ENCODE measurements around the gene AGR2. TPM values are rescaled to one million over a fixed set of nuclear protein-coding genes. Genes with fewer than 3 reads are reported as not detected.

The AGR2 gene
- total RNA-seq, 1 donor from 2014 or later = not detected

- H3K4me1 Mint-ChIP-seq (ENCODE audit: low read depth, unreplicated experiment) = peaks cover 7% of the 10 kb centered on the region
- no peak overlapping the region for H2AFZ ChIP-seq (ENCODE audit: low read depth, low read length)
- no peak overlapping the region for H3K9ac ChIP-seq (ENCODE audit: low read length)
- H3K4me1 ChIP-seq (ENCODE audit: insufficient read depth, low read length) = no peaks in the 10 kb centered on the region
- H3K9me3 ChIP-seq (ENCODE audit: insufficient read depth, low read depth, low read length) = no peaks in the 10 kb centered on the region
- no peak overlapping the region for H3K27ac ChIP-seq (ENCODE audit: low read depth, low read length)
- H3K4me2 ChIP-seq (ENCODE audit: low read length) = no peak overlapping the region
- no peaks in the 10 kb centered on the region for H3K36me3 Mint-ChIP-seq (ENCODE audit: low read depth, unreplicated experiment)
- no peak for TF ChIP-seq EZH2 (IDR thresholded peaks at IDR 0.05; ENCODE audit: insufficient read depth, low read length)
- TF ChIP-seq CTCF (IDR thresholded peaks at IDR 0.05; ENCODE audit: insufficient read depth, low read depth, low read length) = no peak
- H3K9me3 Mint-ChIP-seq (ENCODE audit: unreplicated experiment) = no peaks in the 10 kb centered on the region
- H3K27ac Mint-ChIP-seq (ENCODE audit: unreplicated experiment) = no peak overlapping the region
- no peak overlapping the region for H3K4me3 ChIP-seq (ENCODE audit: insufficient read depth, low read depth, low read length)
- DNase-seq (ENCODE audit: low read depth) (no peak), FAIRE-seq (no peak)
- H3K36me3 ChIP-seq (ENCODE audit: insufficient read depth, low read length) = no peaks in the 10 kb centered on the region
- no peak overlapping the region for H3K4me3 Mint-ChIP-seq (ENCODE audit: unreplicated experiment)
- H3K79me2 ChIP-seq (ENCODE audit: insufficient read depth, low read length) = no peaks in the 10 kb centered on the region
- no peaks in the 10 kb centered on the region for H4K20me1 ChIP-seq (ENCODE audit: insufficient read depth, low read length)
- no peaks in the 10 kb centered on the region for H3K27me3 ChIP-seq (ENCODE audit: insufficient read depth, low read length)
- H3K27me3 Mint-ChIP-seq (ENCODE audit: low read depth, unreplicated experiment) = no peaks in the 10 kb centered on the region
These were observed 3.2 kb downstream of the AGR2 start for GRCh38 chr7:16801579-16801978.

- Histone ChIP-seq H3K27me3 (ENCODE audit: insufficient read depth, low read length) (no peaks in the 10 kb centered on the region), H3K27ac (ENCODE audit: low read depth, low read length) (no peak overlapping the region), H3K9me3 (ENCODE audit: insufficient read depth, low read depth, low read length) (no peaks in the 10 kb centered on the region), H4K20me1 (ENCODE audit: insufficient read depth, low read length) (no peaks in the 10 kb centered on the region), H3K36me3 (ENCODE audit: insufficient read depth, low read length) (no peaks in the 10 kb centered on the region), H3K4me3 (ENCODE audit: insufficient read depth, low read depth, low read length) (no peak overlapping the region), H2AFZ (ENCODE audit: low read depth, low read length) (no peak overlapping the region), H3K4me1 (ENCODE audit: insufficient read depth, low read length) (no peaks in the 10 kb centered on the region), H3K4me2 (ENCODE audit: low read length) (no peak overlapping the region), H3K9ac (ENCODE audit: low read length) (no peak overlapping the region), H3K79me2 (ENCODE audit: insufficient read depth, low read length) (no peaks in the 10 kb centered on the region)
- no peaks in the 10 kb centered on the region for H3K9me3 Mint-ChIP-seq (ENCODE audit: unreplicated experiment)
- no peaks in the 10 kb centered on the region for H3K36me3 Mint-ChIP-seq (ENCODE audit: low read depth, unreplicated experiment)
- no peak overlapping the region for H3K27ac Mint-ChIP-seq (ENCODE audit: unreplicated experiment)
- no peaks in the 10 kb centered on the region for H3K27me3 Mint-ChIP-seq (ENCODE audit: low read depth, unreplicated experiment)
- peak; percentile 74 for DNase-seq (ENCODE audit: low read depth)
- H3K4me3 Mint-ChIP-seq (ENCODE audit: unreplicated experiment) = no peak overlapping the region
- peak; percentile 54 for TF ChIP-seq CTCF (IDR thresholded peaks at IDR 0.05; ENCODE audit: insufficient read depth, low read depth, low read length)
- TF ChIP-seq EZH2 (IDR thresholded peaks at IDR 0.05; ENCODE audit: insufficient read depth, low read length) = no peak
- H3K4me1 Mint-ChIP-seq (ENCODE audit: low read depth, unreplicated experiment) = peaks cover 7% of the 10 kb centered on the region
- FAIRE-seq = no peak
These were observed 3.7 kb downstream of the AGR2 start for GRCh38 chr7:16801111-16801542.

- no peak for FAIRE-seq
- Histone ChIP-seq H2AFZ (ENCODE audit: low read depth, low read length) (no peak overlapping the region), H3K4me3 (ENCODE audit: insufficient read depth, low read depth, low read length) (no peak overlapping the region), H4K20me1 (ENCODE audit: insufficient read depth, low read length) (no peaks in the 10 kb centered on the region), H3K36me3 (ENCODE audit: insufficient read depth, low read length) (no peaks in the 10 kb centered on the region), H3K9me3 (ENCODE audit: insufficient read depth, low read depth, low read length) (no peaks in the 10 kb centered on the region), H3K4me2 (ENCODE audit: low read length) (no peak overlapping the region), H3K27me3 (ENCODE audit: insufficient read depth, low read length) (no peaks in the 10 kb centered on the region), H3K27ac (ENCODE audit: low read depth, low read length) (no peak overlapping the region), H3K9ac (ENCODE audit: low read length) (no peak overlapping the region), H3K4me1 (ENCODE audit: insufficient read depth, low read length) (no peaks in the 10 kb centered on the region), H3K79me2 (ENCODE audit: insufficient read depth, low read length) (no peaks in the 10 kb centered on the region)
- Mint-ChIP-seq H3K4me1 (ENCODE audit: low read depth, unreplicated experiment) (no peaks in the 10 kb centered on the region), H3K27me3 (ENCODE audit: low read depth, unreplicated experiment) (no peaks in the 10 kb centered on the region), H3K36me3 (ENCODE audit: low read depth, unreplicated experiment) (no peaks in the 10 kb centered on the region), H3K4me3 (ENCODE audit: unreplicated experiment) (no peak overlapping the region), H3K9me3 (ENCODE audit: unreplicated experiment) (no peaks in the 10 kb centered on the region), H3K27ac (ENCODE audit: unreplicated experiment) (no peak overlapping the region)
- TF ChIP-seq EZH2 (IDR thresholded peaks at IDR 0.05; ENCODE audit: insufficient read depth, low read length) (no peak), CTCF (IDR thresholded peaks at IDR 0.05; ENCODE audit: insufficient read depth, low read depth, low read length) (no peak)
- no peak for DNase-seq (ENCODE audit: low read depth)
These were observed 9.2 kb downstream of the AGR2 start for GRCh38 chr7:16795624-16796023.
